ENCODE measurements around the gene RASL10B. TPM values are rescaled to one million over a fixed set of nuclear protein-coding genes. Genes with fewer than 3 reads are reported as not detected.
"Not testable (repeated sequence)": the region's sequence is repeated elsewhere in the genome, so short reads cannot be mapped to it uniquely, and the experiment has no call there.

The RASL10B gene, protein sequence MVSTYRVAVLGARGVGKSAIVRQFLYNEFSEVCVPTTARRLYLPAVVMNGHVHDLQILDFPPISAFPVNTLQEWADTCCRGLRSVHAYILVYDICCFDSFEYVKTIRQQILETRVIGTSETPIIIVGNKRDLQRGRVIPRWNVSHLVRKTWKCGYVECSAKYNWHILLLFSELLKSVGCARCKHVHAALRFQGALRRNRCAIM
- total RNA-seq (2014; rRNA removed; shearing (Covaris generic)) = 13.8 and 16.9 TPM in 2 replicates

- Histone ChIP-seq H3K27me3 (ENCODE audit: control insufficient read depth, insufficient read depth, low read length) (no peaks in the 10 kb centered on the region), H3K4me3 (ENCODE audit: insufficient read depth, low read depth, low read length) (peak within 1 kb of the TSS; percentile 74), H3K36me3 (replicated peaks; ENCODE audit: control insufficient read depth, insufficient read depth, low read length) (no peaks in the 10 kb centered on the region; the same call in 1 of the 2 replicates)
- peak; percentile 95 for DNase-seq
Observed at GRCh38 chr17:35731239-35731916, at the start of gene RASL10B. Gene RASL10B, plus strand, starts transcription at chr17:35731639. Its CDS starts 3,546 bp downstream, at chr17:35735185.

- Histone ChIP-seq H3K36me3 (replicated peaks; ENCODE audit: control insufficient read depth, insufficient read depth, low read length) (no peaks in the 10 kb centered on the region; the same call in none of the 2 replicates), H3K27me3 (ENCODE audit: control insufficient read depth, insufficient read depth, low read length) (no peaks in the 10 kb centered on the region), H3K4me3 (ENCODE audit: insufficient read depth, low read depth, low read length) (no peak overlapping the region)
- no peak for DNase-seq
Observed at GRCh38 chr17:35683591-35683990, 47.8 kb upstream of the RASL10B start.

DNA sequence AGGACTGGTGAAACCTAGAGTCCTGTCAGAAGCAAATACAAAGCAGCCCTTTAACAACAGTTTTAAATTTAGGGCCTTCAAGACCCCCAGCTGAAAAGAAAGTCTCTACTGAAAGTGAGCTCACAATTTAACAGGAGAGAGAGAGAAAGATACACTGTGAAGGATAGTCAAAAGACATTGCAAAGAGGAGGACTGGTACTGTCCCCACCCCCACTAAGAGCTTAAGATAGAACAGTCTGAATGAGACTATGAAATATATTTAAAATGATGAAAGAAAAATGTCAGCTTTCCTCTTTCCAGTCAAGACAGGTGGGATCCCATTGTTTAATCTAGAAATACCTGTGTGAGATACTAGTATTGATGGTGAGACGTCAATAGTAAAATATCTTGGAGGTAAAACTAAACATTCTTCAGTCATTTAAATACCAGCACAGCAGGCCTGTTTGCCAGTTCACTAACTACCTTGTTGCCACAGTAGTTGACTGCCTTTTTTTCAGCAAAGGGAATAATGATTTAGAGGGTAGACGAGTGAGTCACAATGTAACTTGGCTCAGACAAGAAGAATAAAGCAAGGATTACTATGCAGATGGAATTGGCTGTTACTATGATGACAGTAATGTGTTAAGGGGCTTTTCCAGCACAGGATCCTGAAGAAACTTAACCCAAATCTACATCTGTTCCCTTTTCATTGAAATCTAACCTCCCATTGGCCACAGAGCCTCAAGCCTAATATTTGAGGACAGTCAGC lies 47.2 kb upstream of the RASL10B start:
- H3K27me3 ChIP-seq (ENCODE audit: control insufficient read depth, insufficient read depth, low read length) = no peaks in the 10 kb centered on the region
- H3K4me3 ChIP-seq (ENCODE audit: insufficient read depth, low read depth, low read length) = no peak overlapping the region

DNA sequence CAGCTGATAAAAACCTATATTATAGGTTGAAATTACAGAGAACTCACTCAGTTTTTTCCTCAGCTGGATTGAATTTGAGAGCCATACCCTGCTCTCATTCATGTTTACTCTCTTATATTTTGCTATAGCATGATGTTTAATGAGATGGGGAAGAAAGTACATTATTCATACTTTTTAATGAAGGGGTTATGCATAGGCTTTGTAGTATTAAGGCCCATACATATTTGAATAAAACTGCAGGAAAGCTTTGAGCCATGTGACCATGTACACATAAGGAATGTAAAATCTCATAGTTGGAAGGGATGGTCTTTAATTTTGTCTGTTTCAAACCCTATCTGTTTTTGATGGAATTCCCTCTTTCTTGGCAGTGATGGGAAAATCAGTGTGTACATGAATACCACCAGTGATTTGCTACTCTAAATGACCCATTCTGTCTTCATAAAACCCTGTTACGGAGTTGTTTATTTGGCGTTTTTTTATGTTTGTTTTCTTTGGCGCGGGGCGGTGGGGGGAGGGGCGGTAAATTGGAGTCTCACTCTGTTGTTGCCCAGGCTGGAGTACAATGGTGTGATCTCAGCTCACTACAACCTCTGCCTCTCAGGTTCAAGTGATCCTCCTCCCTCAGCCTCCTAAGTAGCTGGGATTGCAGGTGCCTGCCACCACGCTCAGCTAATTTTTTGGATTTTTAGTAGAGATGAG lies 38.8 kb upstream of the RASL10B start:
- no peak overlapping the region for H3K4me3 ChIP-seq (ENCODE audit: insufficient read depth, low read depth, low read length)
- no peaks in the 10 kb centered on the region for H3K27me3 ChIP-seq (ENCODE audit: control insufficient read depth, insufficient read depth, low read length)
- no peak for DNase-seq
- H3K36me3 ChIP-seq (replicated peaks; ENCODE audit: control insufficient read depth, insufficient read depth, low read length) = no peaks in the 10 kb centered on the region; the same call in none of the 2 replicates

More for the DNA sequence above, 47.2 kb upstream of the RASL10B start:
- no peaks in the 10 kb centered on the region; the same call in none of the 2 replicates for H3K36me3 ChIP-seq (replicated peaks; ENCODE audit: control insufficient read depth, insufficient read depth, low read length)
- peak; percentile 44 for DNase-seq

GRCh38 chr17:35693662-35694061 lies 37.8 kb upstream of the RASL10B start:
- Histone ChIP-seq H3K4me3 (ENCODE audit: insufficient read depth, low read depth, low read length) (no peak overlapping the region), H3K36me3 (replicated peaks; ENCODE audit: control insufficient read depth, insufficient read depth, low read length) (no peaks in the 10 kb centered on the region; the same call in 1 of the 2 replicates), H3K27me3 (ENCODE audit: control insufficient read depth, insufficient read depth, low read length) (no peaks in the 10 kb centered on the region)
- no peak for DNase-seq

- Histone ChIP-seq H3K36me3 (replicated peaks; ENCODE audit: control insufficient read depth, insufficient read depth, low read length) (no peaks in the 10 kb centered on the region; the same call in 1 of the 2 replicates), H3K4me3 (ENCODE audit: insufficient read depth, low read depth, low read length) (no peak overlapping the region), H3K27me3 (ENCODE audit: control insufficient read depth, insufficient read depth, low read length) (no peaks in the 10 kb centered on the region)
- no peak for DNase-seq
Observed at GRCh38 chr17:35694906-35695305, 36.5 kb upstream of the RASL10B start.

GRCh38 chr17:35695613-35696012 lies 35.8 kb upstream of the RASL10B start:
- Histone ChIP-seq H3K4me3 (ENCODE audit: insufficient read depth, low read depth, low read length) (no peak overlapping the region), H3K36me3 (replicated peaks; ENCODE audit: control insufficient read depth, insufficient read depth, low read length) (no peaks in the 10 kb centered on the region; the same call in 1 of the 2 replicates), H3K27me3 (ENCODE audit: control insufficient read depth, insufficient read depth, low read length) (no peaks in the 10 kb centered on the region)
- DNase-seq = no peak

DNA sequence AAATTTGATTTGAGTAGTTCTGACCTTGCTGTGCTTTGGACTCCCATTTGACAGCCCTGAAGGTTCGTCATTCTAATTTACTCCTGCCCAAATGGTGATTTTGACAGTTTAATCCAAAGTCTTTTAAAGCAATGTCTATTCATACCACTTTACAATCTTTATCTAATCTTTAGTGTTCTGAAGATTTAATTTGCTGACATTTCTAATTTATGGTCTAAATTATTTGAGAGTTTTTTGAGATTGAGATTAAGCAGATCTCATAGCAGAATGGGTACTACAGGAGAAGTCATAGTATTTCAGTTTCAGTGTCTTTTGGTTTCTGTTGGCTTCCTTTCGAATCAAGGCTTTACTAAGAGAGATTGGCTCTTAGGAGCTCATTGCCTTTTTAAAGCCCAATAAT lies 32.6 kb upstream of the RASL10B start:
- no peaks in the 10 kb centered on the region; the same call in 1 of the 2 replicates for H3K36me3 ChIP-seq (replicated peaks; ENCODE audit: control insufficient read depth, insufficient read depth, low read length)
- H3K27me3 ChIP-seq (ENCODE audit: control insufficient read depth, insufficient read depth, low read length) = no peaks in the 10 kb centered on the region
- no peak overlapping the region for H3K4me3 ChIP-seq (ENCODE audit: insufficient read depth, low read depth, low read length)

GRCh38 chr17:35700150-35700549 lies 31.3 kb upstream of the RASL10B start:
- DNase-seq = no peak
- Histone ChIP-seq H3K4me3 (ENCODE audit: insufficient read depth, low read depth, low read length) (no peak overlapping the region), H3K27me3 (ENCODE audit: control insufficient read depth, insufficient read depth, low read length) (no peaks in the 10 kb centered on the region), H3K36me3 (replicated peaks; ENCODE audit: control insufficient read depth, insufficient read depth, low read length) (no peaks in the 10 kb centered on the region; the same call in 1 of the 2 replicates)

More for the DNA sequence above, 32.6 kb upstream of the RASL10B start:
- no peak for DNase-seq

- no peaks in the 10 kb centered on the region; the same call in 1 of the 2 replicates for H3K36me3 ChIP-seq (replicated peaks; ENCODE audit: control insufficient read depth, insufficient read depth, low read length)
- H3K4me3 ChIP-seq (ENCODE audit: insufficient read depth, low read depth, low read length) = no peak overlapping the region
Observed at GRCh38 chr17:35701491-35701890, 29.9 kb upstream of the RASL10B start.

GRCh38 chr17:35703308-35703707 lies 28.1 kb upstream of the RASL10B start:
- not testable (repeated sequence) for DNase-seq; H3K4me3 ChIP-seq (ENCODE audit: insufficient read depth, low read depth, low read length); H3K36me3 ChIP-seq (replicated peaks; ENCODE audit: control insufficient read depth, insufficient read depth, low read length); H3K27me3 ChIP-seq (ENCODE audit: control insufficient read depth, insufficient read depth, low read length)

More at GRCh38 chr17:35701491-35701890, 29.9 kb upstream of the RASL10B start:
- DNase-seq = no peak
- H3K27me3 ChIP-seq (ENCODE audit: control insufficient read depth, insufficient read depth, low read length) = no peaks in the 10 kb centered on the region

- no peak for DNase-seq
- peaks cover 3% of the 10 kb centered on the region; the same call in 1 of the 2 replicates for H3K36me3 ChIP-seq (replicated peaks; ENCODE audit: control insufficient read depth, insufficient read depth, low read length)
- no peaks in the 10 kb centered on the region for H3K27me3 ChIP-seq (ENCODE audit: control insufficient read depth, insufficient read depth, low read length)
- H3K4me3 ChIP-seq (ENCODE audit: insufficient read depth, low read depth, low read length) = no peak overlapping the region
Observed at GRCh38 chr17:35705230-35705629, 26.2 kb upstream of the RASL10B start.

- no peak for DNase-seq
- no peaks in the 10 kb centered on the region for H3K27me3 ChIP-seq (ENCODE audit: control insufficient read depth, insufficient read depth, low read length)
- H3K4me3 ChIP-seq (ENCODE audit: insufficient read depth, low read depth, low read length) = no peak overlapping the region
- peaks cover 3% of the 10 kb centered on the region; the same call in 1 of the 2 replicates for H3K36me3 ChIP-seq (replicated peaks; ENCODE audit: control insufficient read depth, insufficient read depth, low read length)
Observed at GRCh38 chr17:35705705-35706104, 25.7 kb upstream of the RASL10B start.

- Histone ChIP-seq H3K4me3 (ENCODE audit: insufficient read depth, low read depth, low read length) (no peak overlapping the region), H3K27me3 (ENCODE audit: control insufficient read depth, insufficient read depth, low read length) (no peaks in the 10 kb centered on the region), H3K36me3 (replicated peaks; ENCODE audit: control insufficient read depth, insufficient read depth, low read length) (peaks cover 5% of the 10 kb centered on the region)
- no peak for DNase-seq
Observed at GRCh38 chr17:35708149-35708548, 23.3 kb upstream of the RASL10B start.
